GM18511 (cell line): ENCODE data around the gene AGAP1.

Source experiments
- ATAC-seq: cut with Tn5 transposase; IDR thresholded peaks from one replicate; pipeline ENCODE4 v1.9.1; 2021; ENCODE audit warnings: mild to moderate bottlenecking, moderate library complexity; ENCODE audit not compliant: unreplicated experiment

Gene AGAP1

DNA sequence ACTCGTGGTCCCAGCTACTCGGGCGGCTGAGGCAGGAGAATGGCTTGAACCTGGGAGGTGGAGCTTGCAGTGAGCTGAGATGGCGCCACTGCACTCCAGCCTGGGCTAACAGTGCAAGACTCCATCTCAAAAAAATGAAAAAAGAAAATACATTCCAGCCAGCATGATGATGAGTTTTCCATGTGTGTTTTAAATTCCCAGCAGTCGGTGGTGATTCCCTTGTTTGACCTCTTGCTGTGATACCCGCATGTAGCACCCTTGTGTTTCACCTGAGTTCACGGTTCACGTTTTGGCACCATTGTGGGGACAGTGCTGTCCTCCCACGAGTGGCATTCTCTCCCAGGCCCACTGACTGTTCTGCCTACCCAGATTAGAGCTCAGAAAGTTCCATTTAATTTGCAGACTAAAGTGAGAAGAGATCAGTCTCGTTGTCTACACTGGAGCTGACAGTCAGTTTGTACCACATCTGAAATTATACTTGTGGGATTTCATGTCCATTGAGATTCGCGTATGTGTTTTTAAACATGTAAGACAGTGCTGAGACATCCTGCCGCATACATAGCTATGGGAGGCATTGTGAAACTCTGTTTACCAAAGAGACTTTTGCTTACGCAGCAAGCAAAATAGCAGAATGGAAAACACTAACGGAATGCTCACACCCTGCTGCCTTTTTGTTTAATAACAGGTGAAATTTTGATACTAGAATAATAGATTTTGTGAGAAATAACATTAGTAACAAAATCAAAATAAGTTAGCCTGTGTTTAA lies 517.3 kb downstream of the AGAP1 start:
- no peak for ATAC-seq

DNA sequence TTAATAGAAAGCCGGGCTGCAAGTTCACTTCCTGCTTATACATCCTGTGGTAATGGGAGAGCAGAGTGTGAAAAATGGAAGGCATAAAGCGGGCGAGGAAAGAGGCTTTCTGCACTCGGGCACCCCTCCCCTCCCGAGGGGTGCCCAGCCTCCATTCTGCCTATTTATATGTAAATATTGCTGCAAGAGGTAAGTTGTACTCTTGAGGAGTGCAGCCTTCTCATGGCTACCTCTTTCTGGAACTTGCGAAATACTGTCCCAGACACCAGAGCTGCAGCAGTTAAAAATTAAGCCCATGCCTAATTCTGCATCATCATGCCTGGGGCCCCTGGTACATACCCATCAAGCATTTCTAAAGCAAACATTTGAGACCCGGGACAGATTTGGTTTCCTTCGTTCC lies 518.3 kb downstream of the AGAP1 start:
- no peak for ATAC-seq

DNA sequence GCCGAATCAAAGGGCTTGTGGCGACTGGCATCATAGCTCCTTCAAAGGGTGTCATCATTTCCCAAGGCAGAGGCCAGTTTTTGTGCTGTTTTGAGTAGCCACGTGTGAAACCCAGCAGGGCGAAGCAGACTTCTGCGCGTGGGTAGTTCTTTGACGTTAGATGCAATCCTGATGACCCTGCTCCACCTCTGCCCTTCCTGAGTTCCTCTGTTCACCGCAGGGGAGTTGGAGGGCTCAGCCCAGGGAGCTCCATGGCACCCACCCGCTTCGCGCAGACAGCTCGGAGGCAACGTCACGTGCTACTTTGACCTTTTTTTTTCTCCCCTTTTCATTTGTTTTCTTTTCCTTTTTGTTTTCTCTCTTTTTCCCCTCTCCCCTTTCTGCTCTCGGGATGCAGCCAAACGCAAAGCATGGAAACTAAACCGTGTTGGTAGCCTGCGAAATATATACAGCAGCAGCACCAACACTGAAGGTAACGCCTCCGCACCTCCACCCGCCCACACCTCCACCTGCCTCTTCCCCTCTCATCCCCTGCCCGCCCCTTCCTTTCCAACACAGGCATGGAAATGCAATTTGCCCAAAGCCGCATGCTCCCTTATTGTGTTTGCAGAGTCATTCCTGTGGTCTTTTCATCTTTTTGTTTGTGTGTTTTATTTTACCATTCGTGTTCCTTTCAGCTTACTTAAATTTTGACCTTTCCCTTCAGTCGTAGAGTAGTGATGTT lies 520.7 kb downstream of the AGAP1 start:
- no peak for ATAC-seq

DNA sequence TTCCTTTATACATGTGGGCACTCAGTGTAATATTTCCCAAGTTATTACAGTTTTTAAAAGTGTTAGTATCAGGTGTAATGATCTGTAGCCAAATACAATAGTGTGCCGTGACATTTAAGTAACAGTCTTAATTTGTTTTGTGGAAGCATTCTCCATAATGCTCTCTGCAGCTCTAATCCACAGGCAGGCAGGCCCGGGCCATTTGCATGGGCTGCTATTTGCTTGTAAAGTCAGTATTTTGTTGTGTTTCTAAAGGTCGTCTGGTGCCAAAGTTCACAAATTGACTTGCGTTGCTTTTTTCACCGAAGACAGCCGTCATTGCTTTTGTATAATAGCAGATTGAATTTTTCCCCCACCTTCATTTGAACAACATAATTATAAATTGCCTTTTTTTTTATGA lies 521.3 kb downstream of the AGAP1 start:
- no peak for ATAC-seq

DNA sequence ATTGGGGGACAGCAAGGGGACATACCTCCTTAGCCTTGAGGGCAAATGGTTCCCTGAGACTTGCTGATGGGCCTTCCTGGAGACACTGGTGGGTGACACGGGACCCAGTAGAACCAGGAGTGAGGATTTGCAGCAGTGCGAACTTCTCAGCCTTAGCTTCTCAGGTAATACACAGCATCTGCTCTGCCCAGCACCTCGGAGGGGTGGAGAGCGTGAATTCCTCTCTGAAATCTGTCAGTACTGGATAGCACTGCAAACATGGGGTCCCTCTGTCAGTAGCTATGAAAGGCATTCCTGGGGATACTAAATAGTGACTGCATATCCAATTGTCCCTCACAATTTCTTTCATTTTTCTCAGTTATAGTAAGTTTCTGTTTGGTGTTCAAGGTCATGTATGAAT lies 522.7 kb downstream of the AGAP1 start:
- no peak for ATAC-seq

DNA sequence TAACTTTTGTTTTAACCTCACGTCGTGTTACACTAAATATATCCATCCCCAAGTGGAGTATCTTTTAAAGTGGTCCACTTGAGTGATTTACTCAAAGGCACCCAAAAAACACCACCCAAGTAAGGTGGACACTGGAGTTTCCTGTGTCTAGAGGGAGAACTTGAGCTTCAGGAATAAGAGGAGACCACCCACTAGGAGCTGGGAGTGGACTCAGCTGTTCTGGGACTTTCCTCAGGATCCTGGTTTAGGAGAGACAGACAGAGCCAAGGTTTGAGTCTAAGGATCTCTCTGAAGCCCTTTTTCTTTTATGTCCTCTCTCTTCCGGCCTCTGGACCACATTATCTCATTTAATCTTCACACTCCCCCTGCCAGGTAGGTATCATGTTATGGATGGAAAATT lies 523.6 kb downstream of the AGAP1 start:
- ATAC-seq = no peak

DNA sequence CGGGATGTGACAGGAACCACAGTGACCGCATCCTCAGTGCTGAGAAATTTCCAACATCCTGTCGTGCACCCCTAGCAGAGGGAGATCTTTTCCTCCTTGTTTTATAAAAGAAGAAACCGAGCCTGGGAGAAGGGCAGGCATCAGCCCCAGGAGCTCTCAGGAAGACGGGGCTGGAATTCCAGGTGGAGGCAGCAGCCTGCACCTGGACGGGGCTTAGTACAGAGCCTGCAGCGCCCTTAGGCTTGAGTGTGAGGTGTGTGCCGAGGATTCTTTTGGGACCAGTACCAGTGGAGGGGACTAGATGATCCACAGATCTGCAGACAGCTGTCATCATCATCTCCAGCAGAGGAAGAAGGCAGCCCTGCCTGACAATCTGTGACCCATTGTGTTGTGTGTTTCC lies 525.6 kb downstream of the AGAP1 start:
- no peak for ATAC-seq

DNA sequence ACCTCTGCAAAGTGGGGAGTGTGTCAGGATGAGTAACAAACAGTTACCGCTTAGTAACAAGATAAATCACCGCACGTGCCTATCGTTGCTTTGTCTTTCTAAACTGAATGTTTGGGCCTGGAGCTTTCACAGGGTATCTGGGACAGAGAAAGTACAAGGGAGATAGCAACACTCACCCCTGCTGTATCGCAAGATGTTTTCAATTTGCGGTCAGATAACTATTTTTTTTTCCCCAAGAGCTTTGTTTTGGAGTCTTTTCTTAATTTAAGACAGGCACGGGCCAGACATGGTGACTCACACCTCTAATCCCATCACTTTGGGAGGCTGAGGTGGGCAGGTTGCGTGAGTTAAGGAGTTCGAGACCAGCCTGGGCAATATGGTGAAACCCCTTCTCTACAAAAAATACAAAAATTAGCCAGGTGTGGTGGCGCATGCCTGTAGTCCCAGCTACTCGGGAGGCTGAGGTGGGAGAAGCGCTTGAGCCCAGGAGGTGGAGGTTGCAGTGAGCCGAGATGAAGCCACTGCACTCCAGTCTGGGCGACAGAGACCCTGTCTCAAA lies 527.7 kb downstream of the AGAP1 start:
- ATAC-seq = no peak

DNA sequence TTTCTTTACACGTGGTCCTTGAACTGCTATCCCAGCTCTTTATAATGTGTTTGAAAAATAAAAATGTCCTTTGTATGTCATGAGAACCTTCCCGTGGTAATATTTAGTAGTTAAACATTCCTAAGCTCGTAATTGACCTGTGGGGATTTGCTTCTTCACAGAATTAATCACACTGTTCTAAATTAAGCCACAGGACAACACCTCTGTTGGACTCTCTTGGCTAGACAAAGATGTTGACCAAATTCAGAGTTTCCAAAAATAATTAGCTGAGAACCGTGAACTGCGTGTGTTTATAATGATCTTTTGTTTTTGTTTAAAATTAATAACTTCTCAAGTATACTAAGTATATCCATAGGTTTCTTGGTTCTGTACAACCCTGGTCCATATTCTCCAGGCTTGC lies 528.3 kb downstream of the AGAP1 start:
- ATAC-seq = no peak

DNA sequence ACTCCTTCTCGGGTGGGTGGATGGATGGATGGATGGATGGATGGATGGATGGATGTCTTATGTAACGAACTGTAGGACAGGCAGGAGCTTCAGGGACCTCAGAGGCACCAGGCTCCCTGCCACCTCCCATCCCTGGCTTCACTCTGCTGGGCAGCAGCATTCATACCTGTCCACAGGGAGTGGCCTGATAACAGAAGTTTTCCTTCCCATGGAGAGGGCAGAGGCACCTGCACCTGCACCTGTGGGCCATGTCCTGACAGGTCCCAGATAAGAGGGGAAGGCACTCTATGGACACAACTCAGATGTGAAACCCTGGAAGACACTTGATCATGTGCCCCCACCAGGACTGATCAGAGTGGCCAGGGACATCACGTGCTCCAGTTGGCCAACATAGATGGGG lies 532.0 kb downstream of the AGAP1 start:
- ATAC-seq = no peak

DNA sequence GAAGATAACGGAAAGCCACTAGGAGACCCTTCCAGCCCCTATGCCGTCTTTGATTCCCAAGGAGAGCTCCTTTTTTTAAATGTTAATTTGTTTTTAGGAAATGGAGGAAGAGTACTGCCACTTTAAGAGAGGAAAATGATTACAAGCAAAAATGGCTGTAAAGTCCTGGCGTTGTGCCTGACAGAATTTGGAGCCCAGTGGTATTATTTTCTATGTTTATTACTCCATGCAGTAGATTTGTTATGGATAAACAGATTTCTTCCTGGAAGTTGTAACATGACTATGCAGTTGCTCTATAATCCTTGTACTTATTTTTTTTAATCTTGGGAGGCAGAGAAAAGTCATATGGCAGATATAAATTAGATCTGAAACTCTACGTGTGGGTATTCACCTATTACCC lies 533.0 kb downstream of the AGAP1 start:
- ATAC-seq = no peak

DNA sequence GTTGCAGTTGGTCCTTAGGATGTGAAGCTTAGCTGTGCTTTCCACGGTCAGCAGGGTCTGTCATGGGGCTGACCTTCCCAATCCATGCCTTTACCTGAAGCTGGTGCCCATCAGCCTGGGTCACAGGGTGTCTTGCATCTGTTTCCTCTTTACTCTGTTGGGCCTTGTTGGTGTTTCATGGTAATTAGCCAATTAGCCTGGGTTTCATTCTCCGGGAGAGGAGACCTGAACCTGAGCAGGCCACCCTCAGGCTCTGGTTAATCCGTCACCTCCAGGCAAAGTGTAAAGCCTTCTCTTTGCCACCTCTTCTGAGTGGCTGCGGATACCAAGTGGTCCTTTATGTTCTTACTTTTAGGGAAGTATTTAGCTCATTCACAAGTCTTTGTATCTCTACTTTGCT lies 534.2 kb downstream of the AGAP1 start:
- no peak for ATAC-seq

DNA sequence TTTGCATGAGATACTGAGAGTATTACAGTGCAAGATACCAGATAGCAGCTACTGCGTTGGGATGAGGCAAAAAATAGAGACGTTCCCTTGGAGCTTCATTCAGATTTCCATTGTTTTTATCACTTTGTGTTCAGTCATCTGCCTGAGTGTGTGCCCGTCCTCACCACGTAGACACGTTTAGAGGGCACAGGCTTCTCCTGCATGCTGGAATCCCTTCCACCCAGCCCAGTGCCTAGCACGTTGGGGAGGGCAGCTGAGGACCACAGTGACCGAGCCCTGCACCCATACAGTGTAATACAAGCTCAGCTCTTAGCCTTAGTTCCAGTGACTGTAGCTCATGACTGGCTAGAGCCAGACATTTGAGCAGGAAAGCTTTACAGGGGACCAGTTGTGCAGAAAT lies 539.6 kb downstream of the AGAP1 start:
- no peak for ATAC-seq

DNA sequence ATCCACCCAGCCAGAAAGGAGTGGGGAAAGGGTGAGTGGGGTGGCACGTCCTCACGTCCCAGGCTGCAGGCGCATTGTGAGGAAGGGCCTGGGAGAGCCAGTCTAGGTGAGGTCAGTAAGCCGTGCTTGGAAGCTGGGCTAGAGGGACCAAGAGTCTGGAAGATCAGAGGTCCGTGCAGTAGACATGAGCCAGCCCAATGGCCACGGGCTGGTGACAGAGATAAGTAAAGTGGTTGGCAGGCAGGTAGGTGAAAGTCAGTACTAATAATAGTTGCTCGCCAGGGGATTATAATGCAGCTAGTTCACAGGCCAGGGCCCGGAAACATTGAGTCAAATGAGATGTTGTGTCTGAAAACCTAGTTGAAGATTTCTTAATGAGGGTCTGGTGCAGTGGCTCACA lies 541.1 kb downstream of the AGAP1 start:
- ATAC-seq = no peak

DNA sequence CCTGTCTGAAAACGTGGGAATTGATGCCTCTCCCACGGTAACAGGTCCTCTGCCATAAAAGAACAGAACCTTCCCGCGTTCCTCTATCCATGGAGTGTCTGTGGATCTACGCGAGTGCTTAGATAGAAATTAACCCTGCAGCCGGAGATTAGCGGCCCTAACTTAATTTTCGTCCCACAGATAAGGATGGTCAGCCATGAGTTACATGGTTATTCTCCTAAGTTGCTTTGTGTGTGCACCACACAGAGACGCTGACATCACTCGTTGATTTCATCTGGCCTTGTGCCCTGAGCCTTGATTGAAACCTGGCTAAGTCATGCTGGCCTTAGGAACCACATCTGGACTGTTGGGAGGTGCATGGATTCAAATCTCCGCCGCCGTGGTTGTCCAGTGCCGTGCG lies 542.2 kb downstream of the AGAP1 start:
- ATAC-seq = no peak

DNA sequence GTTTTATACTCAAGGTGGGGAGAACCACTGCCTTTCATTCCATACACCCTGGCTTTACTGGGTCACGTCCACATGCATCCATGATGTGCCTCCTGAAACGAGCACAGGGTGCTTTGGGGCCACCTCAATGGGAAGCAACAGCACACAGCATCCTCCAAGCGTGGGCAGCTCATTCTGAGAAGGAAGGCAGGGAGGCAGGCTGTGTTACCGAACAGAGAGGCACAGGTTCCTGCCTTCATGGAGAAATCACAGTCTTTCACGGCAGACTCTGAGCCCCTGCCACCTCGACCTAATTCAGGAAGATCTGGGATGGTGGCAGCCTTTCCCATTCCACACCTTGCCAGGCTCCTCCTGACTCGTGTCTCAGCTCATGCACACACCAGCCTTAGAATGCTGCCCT lies 544.3 kb downstream of the AGAP1 start:
- no peak for ATAC-seq

DNA sequence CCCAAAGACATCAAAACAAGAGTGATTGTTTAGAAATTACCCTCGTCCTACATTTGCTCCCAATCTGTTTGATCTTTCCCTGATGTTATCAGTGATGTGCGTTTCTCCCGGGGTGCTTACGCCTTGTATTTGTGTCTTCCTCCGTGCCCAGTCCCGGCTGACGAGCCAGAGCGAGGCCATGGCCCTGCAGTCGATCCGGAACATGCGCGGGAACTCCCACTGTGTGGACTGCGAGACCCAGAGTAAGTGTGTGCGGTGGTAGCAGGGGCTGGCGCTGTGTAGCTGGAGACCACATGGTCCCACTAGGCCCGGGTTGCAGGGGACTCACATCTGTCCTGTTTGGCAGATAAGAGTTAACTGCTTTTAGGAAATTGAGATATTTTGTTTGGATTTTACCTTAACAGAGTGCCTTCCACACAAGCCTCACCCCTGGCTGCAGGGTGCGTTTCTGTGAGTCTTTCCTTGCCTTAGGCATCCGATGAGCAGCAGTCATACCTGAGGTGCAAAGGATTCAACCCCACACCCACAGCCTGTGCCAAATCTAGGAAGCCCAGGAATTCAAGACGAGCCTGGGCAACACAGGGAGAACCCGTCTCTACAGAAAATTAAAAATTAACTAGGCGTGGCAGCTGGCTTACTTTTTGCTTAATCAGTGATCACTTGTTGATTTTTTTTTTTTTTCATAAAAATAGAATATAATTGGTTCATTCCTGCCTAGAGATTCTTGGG lies 546.9 kb downstream of the AGAP1 start:
- no peak for ATAC-seq

DNA sequence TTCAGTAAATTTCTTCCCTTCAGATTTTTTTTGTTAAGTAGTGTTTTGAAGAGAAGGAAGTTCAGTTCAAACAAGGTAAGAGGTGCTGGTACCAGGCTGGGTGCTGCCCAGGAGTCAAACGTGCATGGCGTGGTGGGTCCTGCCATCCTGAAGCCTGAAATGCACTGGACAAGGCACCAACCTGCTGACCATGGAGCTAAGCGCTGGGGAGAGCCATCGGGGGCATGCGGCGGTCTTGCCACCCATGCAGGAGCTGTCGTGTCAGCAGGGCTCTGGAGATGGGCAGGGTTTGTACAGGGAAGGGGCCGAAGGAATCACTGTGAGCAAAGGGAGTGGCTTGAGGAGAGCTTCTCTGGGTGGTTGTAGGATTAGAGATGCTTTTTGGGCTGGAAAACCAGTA lies 547.8 kb downstream of the AGAP1 start:
- ATAC-seq = no peak

DNA sequence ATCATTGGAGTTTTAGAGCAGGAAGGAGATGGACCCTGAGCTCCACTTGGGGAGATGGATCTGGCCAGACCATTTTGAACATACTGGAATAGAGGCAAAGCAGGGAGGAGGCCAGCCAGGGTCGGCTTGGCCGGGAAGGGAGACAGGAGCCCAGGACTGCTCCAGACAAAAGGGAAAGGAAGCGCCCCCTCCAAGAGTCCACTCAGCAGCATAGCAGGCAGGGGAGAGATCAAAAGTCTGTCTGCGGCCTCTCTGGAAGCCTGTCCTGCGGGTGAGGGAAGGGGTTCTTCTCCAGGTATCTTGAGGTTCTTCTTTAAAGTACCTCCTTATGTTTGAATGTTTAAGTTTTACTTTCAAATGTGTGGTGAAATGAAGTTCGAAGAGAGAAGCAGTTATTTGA lies 548.2 kb downstream of the AGAP1 start:
- ATAC-seq = no peak

DNA sequence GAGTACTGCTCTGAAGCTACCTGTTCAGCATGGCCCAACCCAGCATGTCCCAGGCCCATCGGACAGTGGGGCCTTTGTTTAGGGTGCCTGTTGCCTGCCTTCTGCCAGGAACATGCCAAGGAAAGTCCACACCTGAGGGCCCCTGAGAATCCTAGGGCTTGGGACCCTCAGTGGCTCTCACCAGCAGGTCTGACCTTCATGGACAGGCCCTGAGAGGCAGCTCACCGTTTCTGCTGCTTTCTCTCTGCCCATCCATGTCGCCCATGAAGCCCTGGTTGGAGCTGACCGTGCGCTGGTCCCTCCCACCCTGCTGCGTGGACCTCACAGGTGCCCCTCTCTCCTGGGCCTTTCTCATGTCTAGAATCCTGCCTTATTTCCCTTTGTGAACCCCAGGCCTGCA lies 550.3 kb downstream of the AGAP1 start:
- no peak for ATAC-seq
